ENCODE data around the gene POC5.
"Not testable (repeated sequence)": the region's sequence is repeated elsewhere in the genome, so short reads cannot be mapped to it uniquely, and the experiment has no call there.

The POC5 gene

DNA sequence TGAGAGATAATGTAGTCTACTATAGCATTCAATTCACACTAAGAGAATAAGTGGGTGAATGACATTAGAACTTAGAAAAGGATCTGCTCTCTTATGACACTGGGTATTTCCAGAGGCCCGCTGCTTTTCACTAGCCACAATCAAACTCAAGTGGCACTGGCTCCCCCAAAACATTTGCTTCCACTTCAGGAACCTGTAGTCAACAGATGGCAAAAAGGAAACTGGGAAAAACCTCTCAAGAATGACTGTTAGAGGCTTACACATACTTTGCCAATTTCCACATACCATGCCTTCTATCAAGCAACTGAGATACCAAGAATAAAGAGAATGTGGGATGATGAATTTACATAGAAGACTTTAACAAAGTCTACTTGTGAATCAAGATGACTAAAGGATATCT lies 11.2 kb downstream of the POC5 start:
- no peak for DNase-seq

DNA sequence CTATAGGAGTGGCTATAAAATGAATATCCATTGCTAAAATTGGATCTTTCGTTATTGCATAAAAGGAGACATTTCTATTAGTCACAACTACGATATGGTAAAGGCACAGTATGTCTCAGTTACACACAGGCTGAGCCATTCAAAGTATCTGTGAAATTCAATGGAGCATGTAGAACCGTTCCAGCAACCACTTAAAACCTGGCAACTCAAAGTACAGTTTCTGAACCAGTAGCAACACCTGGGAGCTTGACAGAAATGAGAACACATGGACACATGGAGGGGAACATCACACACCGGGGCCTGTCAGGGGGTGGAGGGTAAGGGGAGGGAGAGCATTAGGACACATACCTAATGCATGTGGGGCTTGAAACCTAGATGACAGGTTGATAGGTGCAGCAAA lies 15.4 kb downstream of the POC5 start:
- DNase-seq = no peak

- not testable (repeated sequence) for DNase-seq
These were observed 21.5 kb downstream of the POC5 start for GRCh38 chr5:75695472-75696351.

- DNase-seq = no peak
These were observed 22.5 kb downstream of the POC5 start for GRCh38 chr5:75694781-75695180.

DNA sequence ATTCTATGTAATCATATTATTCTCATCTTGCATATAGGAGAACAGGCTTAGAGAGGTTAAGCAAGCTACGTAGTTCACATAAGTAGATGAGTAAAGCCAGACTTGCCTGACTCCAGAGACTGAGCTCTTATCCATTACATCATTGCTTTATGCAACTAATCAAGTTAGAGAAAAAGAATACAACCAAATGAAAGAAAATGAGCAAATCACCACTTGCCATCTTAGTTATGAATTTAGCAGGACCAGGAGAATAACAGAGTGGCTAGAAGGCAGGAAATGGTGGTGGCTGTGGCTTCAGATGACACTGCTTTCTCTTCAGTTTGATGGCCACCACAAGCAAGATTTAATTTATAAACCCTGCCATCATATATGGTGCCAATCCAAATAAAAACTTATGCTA lies 26.6 kb downstream of the POC5 start:
- DNase-seq = no peak

DNA sequence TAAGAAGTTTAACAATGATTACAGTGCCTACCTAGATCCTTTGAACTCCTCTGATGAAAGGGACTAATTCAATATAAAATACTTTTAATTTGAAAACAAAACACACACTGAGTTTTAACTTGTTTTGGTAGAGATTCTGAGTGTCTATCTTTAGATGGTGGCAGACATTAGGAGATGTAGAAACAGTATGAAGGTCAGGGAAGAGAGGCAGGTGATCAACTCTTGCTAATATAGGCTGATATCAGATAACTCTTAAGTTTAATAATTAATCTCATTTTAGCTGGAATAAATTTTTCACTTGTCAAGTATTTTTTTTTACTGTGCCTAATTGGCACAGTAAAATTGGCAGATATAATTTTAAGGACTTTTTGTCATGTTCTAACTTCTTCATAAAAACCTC lies 30.8 kb downstream of the POC5 start:
- DNase-seq = no peak

- no peak for DNase-seq
These were observed 32.1 kb downstream of the POC5 start for GRCh38 chr5:75685141-75685540.

DNA sequence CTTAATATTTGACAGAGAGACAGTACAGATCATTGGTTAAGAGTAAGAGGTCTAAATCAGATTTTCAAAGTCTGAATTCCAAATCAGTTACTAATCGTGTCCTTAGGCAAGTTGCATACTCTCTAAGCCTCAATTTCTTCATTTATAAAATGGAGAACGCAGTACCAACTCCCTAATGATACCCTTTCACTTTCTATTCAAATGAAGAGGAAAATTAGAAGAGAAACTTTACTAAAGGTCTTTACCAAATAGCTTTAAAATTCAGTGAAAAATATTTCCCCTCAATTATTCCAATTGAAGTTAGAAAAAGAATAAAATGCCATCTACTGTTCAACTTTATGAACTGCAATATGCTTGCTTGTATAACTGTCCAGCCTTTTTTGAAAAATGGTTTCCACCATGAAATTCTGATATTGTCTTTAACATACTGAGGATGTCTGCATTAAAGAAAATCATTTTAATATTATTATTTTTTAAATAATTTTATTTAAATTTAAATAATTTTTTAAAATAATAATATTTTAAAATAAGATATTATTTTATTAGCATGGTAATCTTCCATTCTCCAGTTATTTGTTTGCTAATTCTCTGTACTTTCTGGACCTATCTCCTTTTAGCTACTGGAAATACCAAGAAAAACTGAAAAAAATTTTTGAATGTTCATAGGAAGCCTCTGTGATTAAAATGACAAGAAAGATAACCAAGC lies 36.0 kb downstream of the POC5 start:
- no peak for DNase-seq

DNA sequence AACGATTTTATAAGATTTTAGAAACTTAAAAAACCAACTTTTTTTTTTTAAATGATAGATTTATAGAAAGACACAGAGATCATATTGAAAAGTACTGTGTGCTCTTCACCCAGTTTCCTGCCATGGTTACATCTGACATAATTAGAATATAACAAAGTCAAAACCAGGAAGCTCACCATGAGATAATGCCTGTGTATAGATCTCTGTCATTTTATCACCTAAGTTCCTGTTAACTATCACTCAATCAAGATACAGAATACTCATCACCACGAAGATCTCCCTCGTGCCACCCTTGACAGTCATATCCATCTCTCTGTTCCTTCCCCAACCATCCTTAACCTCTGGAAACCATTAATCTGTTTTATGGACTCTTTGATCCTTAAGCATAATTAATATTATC lies 39.1 kb downstream of the POC5 start:
- DNase-seq = no peak

- no peak for DNase-seq
These were observed 39.6 kb downstream of the POC5 start for GRCh38 chr5:75677607-75678006.

- DNase-seq = no peak
These were observed 41.5 kb downstream of the POC5 start for GRCh38 chr5:75675783-75676182.

- DNase-seq = no peak
These were observed 44.6 kb downstream of the POC5 start for GRCh38 chr5:75672616-75673015.

GRCh38 chr5:75671506-75671905 lies 45.7 kb downstream of the POC5 start:
- no peak for DNase-seq

DNA sequence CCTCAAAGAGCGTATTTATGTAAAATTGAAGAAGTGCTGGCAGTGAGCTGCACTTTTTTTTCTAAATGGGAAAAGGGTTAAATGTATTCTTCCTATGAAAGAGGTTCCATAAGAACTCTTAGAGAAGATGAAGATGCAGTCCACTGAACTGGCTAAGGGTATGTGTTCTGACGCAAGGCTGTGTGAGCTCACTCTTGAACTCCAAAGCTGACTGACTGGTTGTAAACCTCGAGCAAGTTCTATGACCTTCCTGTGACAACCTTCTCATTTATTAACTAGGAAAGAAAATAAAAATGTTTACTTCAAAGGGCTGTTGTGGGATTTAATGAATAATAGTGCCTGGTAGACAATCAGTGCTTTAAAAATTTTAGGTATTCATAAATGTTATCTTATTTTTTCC lies 46.7 kb downstream of the POC5 start:
- DNase-seq = no peak

DNA sequence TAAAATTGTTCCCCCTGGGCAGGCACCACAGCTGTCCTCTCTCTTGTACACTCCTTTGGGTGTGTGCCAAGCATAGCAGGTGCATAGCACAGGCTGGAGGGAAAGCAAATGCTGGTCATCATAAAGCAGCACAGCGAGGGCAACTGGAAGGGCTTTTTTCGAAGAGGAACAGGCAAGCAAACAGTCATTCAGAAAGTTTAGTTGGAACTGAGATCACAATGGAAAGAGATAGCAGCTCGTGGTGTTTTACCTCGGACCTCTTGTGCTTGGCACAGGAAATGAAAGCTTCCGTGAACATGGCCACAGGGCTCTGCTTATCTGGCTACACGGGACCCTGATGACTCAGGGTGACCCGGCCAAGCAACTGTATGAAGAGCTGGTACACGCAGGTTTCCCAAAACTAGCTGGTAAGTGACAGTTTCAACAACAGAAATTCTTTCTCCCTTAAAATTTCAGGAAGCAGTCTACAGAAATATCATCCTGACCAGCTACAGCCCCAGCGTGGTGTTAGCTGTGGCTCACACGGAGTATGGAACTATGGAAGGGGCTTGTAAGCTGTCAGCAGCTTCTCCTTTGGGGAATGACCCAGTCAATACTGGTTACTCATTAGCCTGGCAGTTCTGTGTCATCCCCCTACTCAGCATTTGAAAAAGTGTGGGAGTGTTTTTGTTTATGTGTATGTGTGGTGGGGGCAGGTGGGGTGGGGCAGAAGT lies 48.1 kb downstream of the POC5 start:
- DNase-seq = no peak

DNA sequence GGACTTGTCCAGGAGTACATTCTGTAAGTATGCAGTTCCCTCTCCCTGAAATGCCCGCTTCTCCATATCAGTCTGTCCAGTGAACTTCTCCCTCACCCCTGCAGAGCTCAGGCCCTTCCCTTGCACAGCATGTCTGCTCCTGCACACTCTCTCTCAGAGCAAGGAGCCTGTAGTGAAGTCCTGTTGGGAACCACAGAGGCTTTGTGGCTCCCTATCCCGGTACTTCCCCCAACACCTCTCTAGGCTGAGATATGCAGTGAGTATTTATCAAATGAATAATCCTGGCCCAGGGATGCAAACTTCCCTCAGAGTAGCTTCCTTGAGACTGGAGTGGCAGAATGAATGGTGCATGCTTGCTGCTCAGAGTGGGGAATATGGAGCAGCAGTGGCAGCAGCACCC lies 48.8 kb downstream of the POC5 start:
- DNase-seq = no peak

DNA sequence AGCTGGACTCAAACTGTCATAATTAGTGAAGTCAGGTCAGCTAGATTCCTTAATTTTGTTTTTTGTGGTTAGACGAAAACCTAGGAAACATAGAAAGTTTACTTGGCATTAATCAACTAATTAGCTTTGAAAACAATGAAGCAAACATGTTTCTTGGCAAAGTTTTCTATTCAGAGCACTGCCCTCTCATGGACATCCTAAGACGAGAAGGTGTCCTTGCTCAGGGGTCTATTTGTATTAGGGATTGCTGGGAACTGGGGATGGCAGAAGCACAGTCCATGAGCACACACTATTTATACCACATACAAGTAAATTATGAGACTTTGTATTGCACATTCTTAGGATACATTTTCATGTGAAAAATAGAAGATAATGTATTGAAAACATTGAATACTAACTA lies 49.7 kb downstream of the POC5 start:
- no peak for DNase-seq

DNA sequence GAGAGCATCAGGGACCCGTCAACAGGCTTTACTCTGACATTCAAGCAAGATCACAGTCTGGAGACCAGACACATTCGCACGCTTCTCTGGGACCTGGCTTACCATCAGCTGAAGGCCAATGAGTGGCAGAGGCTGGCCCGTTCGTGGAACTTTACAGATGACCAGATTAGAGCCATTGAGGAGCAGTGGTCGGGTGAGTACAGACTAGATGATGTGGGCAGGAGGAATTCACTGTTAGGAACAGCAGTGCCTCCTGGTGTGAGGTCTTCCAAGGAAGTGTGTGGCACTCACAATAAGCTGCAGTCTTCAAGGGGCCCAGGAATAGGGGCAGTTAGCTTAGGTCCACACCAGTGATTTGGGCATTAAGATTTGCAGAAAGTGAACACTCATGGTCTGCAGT lies 50.4 kb downstream of the POC5 start:
- DNase-seq = no peak

- DNase-seq = no peak
These were observed 52.3 kb downstream of the POC5 start for GRCh38 chr5:75664979-75665378.

DNA sequence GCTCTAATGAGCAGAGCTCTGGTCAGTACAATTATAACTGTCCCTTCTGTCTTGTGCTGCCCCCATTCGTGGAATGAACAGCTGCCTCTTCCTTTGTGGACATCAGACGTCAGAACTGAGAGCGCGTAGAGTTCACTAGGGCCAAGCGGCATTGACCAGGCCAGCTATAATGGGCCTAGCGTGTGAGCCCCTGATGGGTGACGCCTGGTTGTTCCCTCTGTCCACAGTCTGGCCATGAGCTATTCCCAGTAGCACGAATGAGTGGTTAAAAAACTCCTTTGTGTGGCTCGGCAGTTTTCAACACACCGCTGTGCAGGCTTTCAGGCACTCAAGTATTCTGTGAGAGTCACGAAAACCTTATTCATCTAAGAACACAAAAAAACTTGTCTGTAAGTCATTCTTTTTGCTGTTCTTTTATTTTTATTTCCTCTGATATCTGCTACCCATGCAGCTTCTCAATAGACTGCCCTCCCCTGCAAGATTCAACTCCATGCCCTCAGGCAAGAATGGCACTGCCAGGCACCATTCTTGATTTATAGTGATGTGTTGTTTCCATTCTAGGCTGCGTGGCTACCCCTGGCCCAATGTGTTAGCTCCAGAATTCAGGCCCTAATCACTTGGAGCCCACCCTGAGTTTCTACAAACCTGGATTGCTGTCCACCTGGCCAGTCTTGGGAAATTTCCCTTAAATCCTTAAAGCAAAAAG lies 53.5 kb downstream of the POC5 start:
- no peak for DNase-seq

- DNase-seq = no peak
These were observed 55.2 kb downstream of the POC5 start for GRCh38 chr5:75662061-75662460.

DNA sequence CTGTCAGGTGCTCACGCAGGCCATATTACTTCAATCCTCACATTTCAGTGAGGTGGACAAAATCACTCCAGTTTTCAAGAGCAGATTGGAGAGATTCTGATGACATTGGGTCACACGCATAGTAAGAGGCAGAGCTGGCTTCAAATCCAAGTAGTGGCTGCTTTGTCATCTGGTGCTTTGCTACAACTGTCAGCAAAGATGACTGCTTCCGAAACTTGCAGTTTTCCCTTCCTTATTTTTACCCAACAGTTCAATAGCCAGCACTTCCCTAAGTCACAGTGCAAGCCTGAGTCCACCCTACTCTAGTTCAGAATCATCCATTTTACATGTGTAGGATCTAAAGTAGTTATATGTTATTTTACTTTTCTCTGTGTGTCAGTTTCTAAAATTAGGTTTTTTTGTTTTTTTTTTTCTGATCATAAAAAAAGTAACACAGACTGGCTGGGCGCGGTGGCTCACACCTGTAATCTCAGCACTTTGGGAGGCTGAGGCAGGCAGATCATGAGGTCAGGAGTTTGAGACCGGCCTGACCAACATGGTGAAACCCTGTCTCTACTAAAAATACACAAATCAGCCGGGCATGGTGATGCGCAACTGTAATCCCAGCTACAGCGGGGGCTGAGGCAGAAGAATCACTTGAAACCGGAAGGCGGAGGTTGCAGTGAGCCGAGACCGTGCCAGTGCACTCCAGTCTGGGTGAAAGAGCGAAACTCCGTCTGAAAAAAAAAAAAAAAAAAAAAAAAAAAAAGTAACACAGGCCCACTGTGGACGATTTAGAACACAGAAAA lies 56.4 kb downstream of the POC5 start:
- no peak for DNase-seq
